Sciatic nerve (tissue), 2 donors: ENCODE measurements around the gene TNFRSF14. TPM values are rescaled to one million over a fixed set of nuclear protein-coding genes. Genes with fewer than 3 reads are reported as not detected.
A peak's percentile ranks its signal among the peaks of the same experiment; 100 is the strongest.

Experiments used
- ATAC-seq: fragments of 200-7000 bp; cut with Tn5 transposase; one replicate; pipeline ENCODE4 v1.9.1; 2020; ENCODE audit warnings: mild to moderate bottlenecking, moderate library complexity
- DNase-seq: peaks from one replicate; pipeline ENCODE4 v3.0.0-alpha.2; 2020; ENCODE audit warnings: low spot score
- intact Hi-C: fragments of 100-400 bp; cut with DNase I; formaldehyde crosslinking; loops from one replicate; pipeline ENCODE4 v1.14.2; 2022
- total RNA-seq: library from RNA; stranded (reverse); fragmentation: NEBNext Ultra II Directional; extraction: Animal tissue kit (Norgen Biotek cat#: 25700); gene quantifications from one replicate; pipeline ENCODE4 v1.2.1, GENCODE V29; 2021
- donor health status: DM: no; HTN: no; CAD: no.
- donor health status: DM: no; HTN: no; CAD: no.

Gene TNFRSF14
- total RNA-seq, 1 donor from 2014 or later, result 73.3 TPM

DNA sequence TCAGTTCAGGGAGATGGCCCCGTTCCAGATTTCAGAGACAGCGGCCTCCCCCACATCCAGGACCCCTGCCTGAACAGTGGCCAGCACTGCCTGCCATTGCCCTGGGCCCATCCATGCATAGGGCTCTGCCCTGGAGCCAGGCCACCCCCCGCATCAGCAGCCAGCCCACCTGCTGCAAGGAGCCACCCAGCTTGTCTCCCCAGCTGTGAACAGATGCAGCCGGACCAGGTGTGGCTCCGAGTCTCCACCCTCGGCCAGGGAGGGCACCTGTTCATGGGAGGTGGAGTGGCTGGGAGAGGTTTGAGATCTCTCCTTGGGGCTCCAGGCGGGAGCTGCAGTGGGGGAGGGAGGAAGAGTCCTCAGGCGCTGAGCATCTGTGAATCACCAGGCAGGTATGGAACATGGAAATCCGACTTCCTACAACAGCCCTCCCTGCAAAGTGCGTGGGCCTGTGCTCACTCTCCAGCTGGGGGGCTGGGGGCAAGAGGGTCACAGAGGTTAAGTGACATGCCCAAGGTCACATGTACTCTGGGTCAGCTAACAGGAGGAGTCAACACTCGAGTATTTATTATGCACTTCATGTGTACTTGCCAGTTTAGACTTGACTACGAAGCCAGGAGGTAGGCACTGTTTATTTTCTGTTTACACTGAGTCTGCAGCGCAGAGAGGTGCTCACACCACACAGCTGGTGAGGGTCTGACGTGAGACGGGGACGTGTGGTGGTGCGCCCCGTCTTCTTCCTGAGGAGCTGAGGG lies 21.3 kb upstream of the TNFRSF14 start:
- intact Hi-C loops, result loop anchor here (10.0 kb wide), 1 partner anchor 350 kb away; no protein-coding TSS in a partner anchor
- DNase-seq, result no peak
- no peak for ATAC-seq

DNA sequence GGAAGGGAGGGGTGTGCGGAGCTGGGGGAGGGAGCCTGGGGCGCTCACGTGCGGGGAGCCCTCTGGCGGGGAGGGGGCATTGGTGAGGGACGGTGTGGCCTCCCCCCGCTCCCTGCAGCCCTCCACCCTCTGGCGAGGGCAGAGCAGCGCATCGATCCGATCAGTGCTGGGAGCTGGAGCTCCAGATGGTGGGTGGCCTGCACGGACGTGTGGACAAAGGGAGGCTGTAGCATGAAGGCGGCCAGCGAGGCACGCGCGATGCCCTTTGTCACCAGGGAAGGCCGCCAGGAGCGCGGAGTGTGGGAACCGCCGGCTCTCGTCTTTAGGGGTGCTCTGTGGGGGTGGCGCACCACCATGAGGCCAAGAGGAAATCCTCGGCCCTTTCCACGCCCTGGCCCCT lies 20.7 kb upstream of the TNFRSF14 start:
- DNase-seq, result no peak
- intact Hi-C loops, result loop anchor here (10.0 kb wide), 1 partner anchor 351 kb away; no protein-coding TSS in a partner anchor
- no peak for ATAC-seq

DNA sequence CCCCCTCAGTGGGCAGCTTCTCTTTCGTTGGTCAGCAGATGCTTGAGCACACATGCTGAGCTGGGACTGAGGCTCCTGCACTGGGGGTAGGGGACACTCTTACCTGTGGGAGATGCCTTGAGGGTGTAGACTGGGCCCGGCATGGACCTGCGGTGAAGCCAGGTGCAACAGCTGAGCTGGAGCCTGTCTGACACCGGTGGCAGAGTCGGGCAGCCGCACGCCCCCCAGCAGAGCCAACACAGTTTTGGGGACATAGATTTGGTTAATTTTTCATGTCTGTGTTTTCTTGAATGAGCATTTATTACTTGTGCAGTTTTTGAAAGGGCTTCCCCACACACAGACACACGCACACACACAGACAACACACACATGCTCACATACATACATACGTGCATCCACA lies 20.2 kb upstream of the TNFRSF14 start:
- intact Hi-C loops, result loop anchor here (10.0 kb wide), 1 partner anchor 351 kb away; no protein-coding TSS in a partner anchor
- ATAC-seq (no peak), DNase-seq (no peak)

DNA sequence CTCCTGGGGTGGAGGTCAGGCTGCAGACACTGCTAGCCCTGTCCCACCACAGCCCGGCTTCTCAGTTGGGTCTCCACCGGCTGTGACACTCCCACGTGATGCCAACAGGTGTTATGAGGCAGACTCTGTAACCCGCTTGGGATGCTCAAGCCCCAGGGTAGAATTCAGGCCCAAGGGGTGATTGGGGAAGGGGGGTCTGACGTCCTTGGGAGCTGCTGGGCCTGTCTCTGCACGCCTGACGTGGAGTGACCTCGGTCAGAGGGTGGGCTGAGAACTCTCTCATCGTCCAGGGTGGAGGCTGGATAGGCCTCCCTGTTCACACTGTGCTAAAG lies 18.4 kb upstream of the TNFRSF14 start:
- intact Hi-C loops, result loop anchor here (10.0 kb wide), 1 partner anchor 353 kb away; no protein-coding TSS in a partner anchor
- ATAC-seq (no peak), DNase-seq (no peak)

DNA sequence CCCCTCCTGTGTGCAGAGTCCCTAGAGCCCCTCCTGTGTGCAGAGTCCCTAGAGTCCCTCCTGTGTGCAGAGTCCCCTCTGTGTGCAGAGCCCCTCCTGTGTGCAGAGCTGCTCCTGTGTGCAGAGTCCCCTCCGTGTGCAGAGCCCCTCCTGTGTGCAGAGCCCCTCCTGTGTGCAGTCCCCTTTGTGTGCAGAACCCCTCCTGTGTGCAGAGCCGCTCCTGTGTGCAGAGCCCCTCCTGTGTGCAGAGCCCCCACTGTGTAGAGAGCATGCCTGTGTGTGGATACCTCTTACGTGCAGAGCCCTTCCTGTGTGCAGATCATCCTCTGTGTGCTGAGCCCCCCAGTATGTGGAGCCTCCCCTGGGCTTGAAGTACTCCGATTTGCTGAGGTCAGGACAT lies 17.8 kb upstream of the TNFRSF14 start:
- ATAC-seq, result no peak
- intact Hi-C loops, result loop anchor here (10.0 kb wide), 1 partner anchor 354 kb away; no protein-coding TSS in a partner anchor
- DNase-seq, result no peak

DNA sequence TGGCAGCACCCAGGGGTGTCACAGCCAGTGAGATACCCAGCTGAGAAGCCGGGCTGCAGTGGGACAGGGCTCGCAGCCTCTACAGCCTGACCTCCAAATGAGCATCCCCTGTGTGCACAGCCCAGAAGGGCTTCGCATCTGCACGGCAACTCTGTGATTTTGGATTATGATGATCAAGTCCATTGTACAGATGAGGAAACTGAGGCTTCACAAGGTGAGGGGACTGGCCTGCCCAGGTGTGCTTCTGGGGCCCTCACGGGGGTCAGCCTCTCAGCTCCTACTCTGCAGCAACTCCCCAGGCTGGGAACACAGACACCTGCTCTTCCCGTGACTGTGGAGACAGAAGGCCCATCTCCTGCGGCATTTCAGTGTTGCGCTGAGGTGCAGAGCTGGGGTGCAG lies 17.3 kb upstream of the TNFRSF14 start:
- ATAC-seq, result no peak
- intact Hi-C loops, result loop anchor here (10.0 kb wide), 1 partner anchor 354 kb away; no protein-coding TSS in a partner anchor
- no peak for DNase-seq

DNA sequence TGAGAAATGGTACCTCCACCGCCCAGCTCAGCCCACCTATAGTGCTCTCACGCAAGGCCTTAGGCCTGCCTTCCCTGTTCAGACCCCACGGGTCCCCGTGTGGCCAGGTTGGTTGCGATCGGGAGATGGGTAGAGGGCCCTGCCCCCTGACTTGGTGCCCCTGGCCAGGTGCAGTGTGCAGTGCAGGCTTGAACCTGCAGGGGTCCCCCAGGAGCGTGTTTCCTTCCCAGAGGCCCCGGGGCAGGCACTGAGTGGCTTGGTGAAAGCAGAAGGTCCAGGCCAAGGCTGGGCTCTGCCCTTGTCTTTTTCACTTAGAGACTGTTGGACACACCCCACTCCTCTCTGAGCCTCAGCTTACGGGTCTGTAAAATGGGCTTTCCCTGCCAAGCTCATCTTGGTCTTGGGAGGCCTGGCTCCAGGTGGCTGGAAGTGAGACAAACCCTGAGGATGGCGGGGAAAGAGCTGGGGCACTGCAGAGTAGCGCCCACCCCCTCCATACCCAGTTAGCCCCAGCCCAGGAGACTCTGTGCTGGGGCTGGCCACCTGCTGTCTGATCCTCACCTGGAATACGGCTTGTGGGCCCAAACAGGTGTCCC lies 16.8 kb upstream of the TNFRSF14 start:
- no peak for ATAC-seq
- intact Hi-C loops, result loop anchor here (10.0 kb wide), 1 partner anchor 355 kb away; no protein-coding TSS in a partner anchor
- no peak for DNase-seq

DNA sequence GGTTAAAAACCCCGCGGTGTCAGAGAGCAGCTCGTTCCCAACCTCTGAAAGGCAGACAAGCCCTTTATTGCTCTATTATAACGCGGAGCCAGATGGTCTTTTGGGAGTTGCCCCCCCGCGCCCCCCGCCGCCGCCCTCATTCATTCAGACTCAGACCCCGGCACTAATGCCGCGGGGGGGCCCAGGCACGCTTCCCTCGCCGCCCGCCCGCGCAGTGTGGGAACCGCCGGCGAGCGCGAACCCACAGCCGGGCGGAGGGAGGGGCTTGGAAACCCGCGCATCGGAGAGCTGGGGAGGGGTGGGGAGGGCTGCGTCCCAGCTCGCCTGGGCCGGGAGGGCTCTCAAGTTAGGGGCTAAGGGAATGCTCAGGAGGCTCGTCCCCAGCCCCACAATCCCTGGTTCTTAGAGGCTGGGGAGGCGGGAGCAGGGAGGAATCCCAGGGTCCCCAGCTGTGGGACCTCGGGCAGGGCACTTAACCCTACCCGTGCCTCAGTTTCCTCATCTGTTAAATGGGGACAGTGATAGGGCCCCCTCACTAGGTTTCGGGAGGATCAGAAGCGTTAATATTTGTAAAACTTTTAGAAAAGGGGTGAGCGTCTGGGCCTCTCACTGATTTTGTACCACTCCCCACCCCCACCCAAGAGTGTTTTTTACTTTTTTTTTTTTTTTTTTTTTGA lies 15.2 kb upstream of the TNFRSF14 start:
- ATAC-seq (no peak), DNase-seq (no peak)
- intact Hi-C loops, result no loop called here

DNA sequence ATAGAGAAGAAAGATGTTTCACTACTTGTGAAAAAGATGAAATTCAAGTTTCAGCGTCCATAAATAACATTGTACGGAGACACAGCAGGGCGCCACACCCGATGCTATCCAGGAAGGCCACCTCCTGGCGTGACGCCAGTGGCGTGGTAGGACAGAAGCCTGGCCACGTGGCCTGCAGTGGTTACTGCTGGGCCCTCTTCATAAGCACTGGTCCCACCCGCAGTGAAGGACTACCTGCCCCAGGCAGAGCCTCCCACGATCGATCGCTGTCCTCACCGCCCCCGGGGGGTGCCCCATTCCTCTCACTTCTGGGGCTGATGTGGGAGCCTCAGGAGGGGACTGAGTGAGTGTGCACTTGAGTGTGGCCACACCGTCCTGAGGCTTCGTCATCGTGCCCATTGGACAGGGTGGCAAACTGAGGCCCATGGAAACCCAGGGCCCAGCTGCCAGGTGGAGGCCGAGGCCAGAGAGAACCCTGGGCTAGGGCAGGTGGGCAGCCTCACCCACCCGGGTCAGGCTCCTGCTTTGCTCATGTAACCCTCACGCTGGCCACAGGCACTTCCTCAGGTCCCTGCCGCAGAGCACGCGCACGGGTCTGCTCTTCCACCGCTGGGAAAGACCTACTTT lies 14.4 kb upstream of the TNFRSF14 start:
- no peak for ATAC-seq
- intact Hi-C loops, result no loop called here
- no peak for DNase-seq

DNA sequence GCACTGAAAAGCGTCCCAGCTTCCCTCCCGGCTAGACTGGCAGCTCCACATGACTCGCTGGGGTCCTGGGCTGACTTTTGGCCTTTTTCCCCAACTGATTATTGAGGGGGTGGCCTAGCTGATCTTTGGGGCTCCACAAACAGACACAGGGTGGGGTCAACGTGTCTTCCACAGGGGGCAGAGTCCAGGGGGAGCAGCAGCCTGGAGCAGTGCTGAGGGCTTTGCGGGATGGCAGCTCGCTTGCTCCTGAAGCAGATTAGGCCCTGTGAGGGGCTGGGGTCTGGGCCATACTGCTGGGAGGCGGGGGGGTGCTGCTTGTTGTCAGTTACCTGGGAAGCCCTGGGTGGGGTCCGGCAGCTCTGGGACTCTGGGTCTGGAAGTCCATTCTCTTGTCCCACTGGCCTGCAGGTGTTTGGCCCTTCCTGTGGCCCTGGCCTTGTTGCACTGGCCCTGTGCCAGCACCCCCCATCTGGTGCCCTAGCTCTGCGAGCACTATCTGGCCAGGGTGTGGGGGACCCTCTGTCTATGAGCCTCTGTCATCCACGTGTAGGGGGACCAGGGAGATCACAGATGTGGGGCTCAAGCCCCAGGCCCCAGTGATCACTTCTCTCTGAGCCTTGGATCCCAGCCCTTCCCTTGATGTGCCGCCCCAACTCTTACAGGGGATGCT lies 13.8 kb upstream of the TNFRSF14 start:
- no peak for ATAC-seq
- intact Hi-C loops, result no loop called here

DNA sequence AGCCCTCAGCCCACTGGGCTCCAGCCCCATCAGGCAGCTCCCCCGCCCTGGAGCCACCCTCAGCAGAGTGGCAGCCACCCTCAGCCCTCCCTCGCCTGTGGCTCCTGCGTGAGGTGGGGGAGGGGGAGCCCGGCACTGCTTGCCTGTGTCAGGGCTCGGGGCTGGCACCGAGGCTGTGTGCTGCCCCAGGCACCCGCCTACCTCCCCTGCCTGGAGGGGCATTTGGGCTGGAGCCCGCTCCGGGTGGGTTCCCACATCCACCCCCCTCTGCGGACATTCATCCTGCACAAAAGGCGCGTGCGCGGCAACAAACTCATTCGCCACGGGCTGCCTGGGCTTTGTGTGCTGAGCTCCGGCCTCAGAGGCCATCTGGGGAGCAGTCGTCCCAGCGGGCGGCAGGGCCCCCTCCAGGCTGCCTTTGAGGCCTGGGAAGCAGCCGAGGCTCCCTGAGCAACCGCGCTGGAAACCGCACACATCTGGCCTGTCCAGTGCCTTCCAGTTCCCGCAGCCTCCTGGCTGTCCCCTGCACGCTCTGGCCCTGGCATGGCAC lies 12.6 kb upstream of the TNFRSF14 start:
- DNase-seq (no peak), ATAC-seq (no peak)
- intact Hi-C loops, result no loop called here

More for the DNA sequence above, 13.8 kb upstream of the TNFRSF14 start:
- DNase-seq, result no peak

DNA sequence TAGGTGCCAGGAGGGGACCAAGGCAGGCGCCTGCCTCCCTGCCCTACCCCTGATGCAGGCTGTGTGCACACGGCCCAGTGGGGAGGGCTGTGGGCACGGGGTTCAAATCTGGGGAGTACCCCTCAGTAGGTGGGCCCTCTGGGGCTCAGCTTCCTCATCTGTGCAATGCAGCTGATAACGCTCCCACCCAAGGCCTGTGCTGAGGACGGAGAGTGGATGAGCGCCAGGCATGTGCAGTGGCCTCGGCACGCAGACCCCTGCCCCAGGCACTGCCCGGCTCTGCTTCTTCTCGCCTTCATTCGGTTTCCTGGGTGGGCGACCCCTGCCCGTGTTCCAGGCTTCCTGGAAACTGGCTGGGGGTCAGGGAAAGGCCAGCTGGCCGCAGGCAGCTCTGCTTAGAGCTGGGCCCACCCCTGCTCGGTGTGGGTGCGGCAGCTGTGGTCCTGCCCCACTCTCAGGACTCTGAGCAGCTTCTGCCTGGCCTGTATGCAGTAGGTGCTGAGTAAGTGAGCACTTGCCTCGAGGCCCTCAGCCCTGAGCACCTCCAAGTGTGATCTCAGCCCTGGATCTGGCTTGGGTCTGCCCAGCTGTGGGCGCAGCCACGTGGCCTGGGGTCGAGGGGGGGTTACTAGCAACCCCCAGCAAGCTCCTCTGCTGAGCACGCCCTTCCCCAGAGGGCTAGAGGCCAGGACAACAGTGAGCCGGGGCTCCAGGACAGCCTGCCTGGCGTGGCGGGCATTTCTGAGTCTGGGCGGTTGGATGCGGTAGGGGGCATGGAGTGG lies 11.9 kb upstream of the TNFRSF14 start:
- DNase-seq (no peak), ATAC-seq (no peak)
- intact Hi-C loops, result no loop called here

DNA sequence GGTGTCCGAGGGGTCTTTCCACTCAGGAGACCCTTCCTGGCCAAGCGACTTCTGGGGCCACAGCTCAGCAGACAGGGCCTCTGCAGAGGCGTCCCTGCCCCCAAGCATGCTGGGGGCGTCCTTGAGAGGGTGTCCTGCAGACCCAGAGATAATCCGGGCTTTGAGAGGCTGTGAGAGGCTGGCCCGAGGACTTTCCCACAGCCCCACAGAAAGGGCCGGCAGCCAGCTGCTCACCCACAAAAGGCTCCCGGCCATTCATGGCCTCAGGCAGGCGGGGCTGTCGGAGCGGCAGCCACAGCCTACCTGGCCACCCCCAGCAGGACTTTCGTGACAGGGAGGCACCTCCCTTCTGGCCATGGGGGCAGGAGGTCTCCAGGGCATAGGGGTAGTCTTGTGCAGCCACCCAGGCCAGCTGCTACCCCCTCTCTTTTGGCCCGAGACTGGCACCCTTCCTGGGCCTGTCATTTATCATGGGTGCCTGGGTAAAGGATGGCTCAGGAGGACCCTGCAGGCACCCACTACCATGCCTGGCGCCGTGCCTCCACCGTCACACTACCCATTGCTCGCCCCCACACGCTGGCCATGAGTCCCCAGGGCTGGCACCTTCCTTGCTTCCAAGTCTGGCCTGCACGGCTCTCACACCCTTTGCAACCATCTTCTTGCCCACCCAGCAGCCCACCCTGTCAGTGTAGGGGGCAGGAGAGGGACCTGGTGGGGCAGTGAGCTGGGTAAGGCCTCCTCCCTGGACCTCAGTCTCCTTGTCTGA lies 11.1 kb upstream of the TNFRSF14 start:
- intact Hi-C loops, result loop anchor here (1.0 kb wide), 1 partner anchor 68 kb away; no protein-coding TSS in a partner anchor
- ATAC-seq, result no peak
- DNase-seq, result no peak

DNA sequence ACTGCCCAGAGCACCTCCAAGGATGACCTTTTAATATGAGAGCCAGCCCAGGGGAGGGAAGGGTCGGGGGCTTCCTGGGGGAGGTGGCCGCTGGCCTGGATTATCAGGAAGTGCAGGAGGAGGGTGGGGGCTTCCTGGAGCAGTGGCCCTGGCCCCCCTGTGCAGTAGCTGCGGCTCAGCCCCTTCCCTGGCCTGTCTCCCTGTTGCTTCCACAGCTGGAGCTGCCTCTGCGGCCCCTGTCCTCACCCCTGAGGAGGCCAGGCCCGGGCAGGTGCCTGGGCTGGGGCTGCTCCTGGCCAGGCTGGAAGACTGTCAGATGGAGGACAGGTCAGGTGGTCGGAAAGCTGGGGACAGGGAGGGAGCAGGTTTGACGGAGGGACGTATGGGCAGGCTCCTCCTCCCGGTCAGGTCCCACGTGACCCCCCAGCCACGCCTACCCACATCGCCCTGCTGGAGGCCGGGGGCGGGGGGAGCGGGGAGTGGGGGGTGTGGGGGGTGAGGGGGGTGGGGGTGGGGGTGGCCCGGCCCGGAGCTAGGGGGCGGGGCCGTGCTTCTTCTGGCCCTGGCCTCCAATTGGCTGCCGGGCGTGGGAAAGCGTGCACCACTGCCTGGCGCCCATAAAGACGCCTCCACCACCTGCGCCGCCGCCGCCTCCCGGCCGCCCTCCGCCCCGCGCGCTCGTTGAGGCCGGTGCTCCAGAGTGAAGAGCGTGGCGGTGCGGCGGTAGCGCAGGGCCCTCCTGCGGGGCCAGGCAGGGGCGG lies 10.2 kb upstream of the TNFRSF14 start:
- intact Hi-C loops, result loop anchor here (1.0 kb wide), 1 partner anchor 69 kb away; no protein-coding TSS in a partner anchor
- peak; percentile 92 for DNase-seq
- ATAC-seq, result peak; percentile 65

DNA sequence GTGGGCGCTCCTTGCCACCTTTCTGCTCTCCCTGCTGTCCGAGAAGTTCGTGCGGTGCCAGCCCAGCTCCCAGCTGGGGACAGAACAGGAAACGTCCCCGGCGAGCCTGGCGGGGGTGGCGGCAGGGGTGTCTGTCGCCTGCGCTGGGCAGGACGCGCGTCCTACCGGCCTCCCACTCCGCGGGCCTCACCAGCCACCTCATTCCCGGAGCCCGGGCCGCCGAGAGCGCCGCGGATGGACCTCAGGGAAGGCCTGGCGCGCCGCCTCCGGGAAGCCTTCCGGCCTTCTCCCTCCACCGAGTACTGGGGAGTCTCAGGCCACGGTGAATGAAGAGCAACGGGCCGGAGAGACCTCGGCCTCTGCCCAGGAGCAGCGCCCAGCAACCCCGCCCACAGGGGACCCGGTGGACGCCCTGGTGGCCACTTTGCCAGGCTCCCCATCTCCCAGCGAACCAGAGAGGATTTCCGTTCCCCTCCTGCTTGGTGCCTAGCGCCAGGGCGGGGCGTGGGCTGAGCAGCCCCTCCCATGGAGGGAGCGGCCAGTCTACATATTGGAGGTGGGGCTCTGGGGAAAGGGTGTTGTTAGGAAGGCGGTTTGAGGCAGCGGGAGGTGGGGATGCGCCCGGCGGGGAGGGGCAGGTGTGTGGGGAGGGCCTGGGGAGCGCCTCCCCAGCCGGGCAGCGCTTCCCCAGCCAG lies 9.5 kb upstream of the TNFRSF14 start:
- DNase-seq, result peak; percentile 88
- intact Hi-C loops, result no loop called here
- peak; percentile 73 for ATAC-seq
